Stimulated activated CD4-positive, alpha-beta T cell treated with anti-CD3 and anti-CD28 coated beads, Interleukin-15, amount 100 ng/mL, for 1 hour (primary cell): ENCODE measurements around the gene TPR.

Experiments
- DNase-seq, 2 donors: peaks; one replicate each; pipeline ENCODE4 v3.0.0-alpha.2; 2020; ENCODE audit warnings: low read depth in 1 of 2, low spot score in 1 of 2

The TPR gene

DNA sequence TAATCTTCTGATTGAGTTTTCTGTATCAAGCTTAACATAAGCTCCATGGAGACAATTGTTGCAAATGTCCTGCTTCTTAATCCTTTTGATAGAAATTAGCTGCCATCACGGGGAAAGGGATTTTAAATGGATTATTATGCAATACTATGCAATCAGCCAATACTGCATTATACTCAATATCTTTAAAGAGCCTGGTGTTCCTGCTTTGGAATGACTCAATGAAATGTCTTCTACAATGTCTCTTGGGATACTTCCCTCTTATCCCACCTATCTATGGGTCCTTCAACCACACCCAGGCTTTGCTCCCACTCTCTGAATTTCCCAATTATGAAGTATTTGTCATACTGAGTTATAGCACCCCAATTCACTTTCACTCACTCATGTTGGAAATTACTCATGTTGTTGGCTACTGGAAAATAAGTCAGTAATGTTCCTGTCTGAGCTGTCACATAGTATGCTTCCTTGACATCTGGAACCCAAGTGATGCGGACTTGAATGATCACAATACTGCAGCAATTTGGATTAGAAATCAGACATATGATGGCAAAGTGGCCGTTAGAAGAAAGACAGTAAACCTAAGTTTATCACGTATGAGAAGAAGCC, 85.0 kb downstream of the TPR start:
- DNase-seq, result no peak

DNA sequence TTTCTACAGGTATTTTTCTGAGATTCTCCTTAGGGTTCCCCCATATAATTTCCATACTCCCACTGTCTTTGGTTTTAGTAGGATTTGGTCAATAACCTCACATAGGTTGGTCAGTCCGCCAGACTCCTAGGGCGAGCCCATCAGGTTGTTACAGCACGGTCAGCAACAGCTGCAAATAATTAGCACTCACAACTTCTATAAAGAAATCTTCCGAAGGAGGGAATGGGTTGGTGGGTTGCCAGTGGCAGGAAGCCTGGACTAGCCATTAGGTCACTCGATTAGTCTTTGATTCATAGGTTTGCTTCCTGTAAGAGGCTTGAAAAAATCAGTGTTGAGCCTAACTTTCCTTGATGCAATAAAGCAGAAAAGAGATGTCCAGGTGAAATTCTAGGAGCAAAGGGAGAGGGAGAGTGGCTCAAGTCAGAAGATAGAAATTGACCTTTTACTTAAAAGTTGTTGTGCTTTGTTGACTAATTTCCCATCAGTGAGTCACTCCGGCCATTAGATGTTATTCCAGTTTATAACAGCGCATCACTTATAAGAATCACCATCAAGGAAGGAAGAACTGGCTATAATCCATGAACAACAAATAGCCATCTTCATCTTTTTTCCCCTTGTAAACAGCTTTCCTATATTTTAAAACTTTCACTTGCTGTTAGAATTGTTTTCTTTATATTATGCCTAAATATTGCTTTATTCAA, 88.3 kb downstream of the TPR start:
- DNase-seq, result no peak

DNA sequence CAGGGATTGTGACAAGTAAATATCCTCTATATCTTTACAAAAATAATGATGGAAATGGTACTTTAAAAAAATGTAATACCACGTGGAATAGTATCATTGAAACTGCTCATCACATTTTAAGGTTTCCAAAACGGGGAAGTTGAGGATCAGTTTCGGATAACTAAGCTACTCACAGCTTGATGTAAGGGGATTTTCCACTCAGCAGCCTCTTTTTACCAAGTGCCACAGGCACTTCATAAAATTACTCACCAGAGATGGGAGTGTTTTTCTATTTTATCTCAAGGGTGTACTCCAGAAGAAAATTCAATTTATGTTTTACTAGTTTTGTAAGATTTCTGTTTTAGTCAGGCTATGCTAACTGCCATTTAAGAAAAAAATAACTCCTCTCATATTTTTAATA, 91.7 kb downstream of the TPR start:
- no peak for DNase-seq

DNA sequence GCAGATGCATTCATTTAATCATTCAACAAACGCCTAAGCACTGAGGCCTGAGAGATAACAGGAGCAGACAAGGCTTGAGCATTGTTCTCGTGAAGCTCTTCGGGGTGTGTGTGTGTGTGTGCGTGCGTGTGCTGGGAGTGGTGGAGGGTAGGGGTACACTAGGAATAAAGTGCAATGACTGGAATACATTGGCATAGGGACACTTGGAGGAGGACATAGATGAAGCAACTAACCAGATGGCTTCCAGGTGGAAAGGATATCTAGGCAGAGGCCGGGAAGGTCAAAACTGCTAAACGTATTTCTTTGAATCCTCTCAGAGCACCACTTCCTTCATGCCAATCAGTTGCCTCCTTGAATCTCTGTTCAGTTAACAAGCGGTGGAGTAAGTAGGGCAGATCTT, 92.6 kb downstream of the TPR start:
- no peak for DNase-seq

DNA sequence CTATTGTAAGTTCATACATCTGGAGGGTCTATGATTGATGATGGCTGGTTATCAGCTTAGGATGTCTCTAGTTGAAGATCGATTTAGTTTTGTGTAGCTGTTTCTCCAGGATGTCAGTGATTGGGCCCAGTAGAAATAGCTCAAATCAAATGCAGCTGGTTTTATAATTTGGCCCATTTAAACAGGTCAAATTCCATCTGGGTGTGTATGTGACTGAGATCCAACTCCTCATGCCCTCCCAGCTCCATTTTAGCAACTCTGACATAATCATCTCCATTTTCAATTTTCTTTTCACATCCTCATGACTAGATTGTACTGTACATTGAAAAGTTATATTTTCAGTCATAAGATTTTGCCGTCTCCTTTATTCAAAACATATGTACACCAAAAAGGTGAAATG, 99.2 kb downstream of the TPR start:
- no peak for DNase-seq

DNA sequence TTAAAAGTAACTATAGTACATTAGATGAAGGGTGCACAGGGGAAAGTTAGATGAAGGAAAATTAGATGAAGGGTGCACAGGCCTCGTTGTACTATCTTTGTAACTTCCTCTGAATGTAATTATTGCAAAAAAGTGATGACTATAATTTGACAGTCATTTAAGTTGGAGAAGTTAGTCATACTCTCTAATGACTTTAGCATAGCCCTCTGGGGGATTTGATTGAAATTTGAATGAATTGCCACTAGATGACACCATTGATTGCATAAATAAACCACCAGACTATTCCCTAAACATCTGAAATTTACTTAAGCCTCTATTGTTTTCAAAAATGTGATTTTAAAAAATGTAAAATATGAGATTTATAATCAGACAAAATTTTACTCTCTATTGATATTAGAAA, 102.6 kb downstream of the TPR start:
- no peak for DNase-seq

DNA sequence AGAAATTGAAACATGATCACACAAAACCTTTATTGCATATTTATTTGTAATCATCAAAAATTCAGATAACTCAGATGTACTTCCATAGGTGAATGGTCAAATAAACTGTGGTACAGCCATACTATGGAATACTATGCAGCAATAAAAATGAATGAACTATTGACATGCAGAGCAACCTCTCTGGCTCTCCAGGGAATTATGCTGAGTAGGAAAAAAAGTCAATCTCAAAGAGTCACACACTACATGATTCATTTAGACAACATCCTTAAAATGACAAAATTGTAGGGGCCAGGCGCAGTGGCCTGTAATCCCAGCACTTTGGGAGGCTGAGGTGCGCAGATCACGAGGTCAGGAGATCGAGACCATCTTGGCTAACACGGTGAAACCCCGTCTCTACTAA, 104.0 kb downstream of the TPR start:
- no peak for DNase-seq
